HG03442 (cell line): Measurements from ENCODE around the gene ATG10.
A peak's percentile ranks its signal among the peaks of the same experiment; 100 is the strongest.
"Not testable (repeated sequence)": the region's sequence is repeated elsewhere in the genome, so short reads cannot be mapped to it uniquely, and the experiment has no call there.

ENCODE experiments used
- ATAC-seq: cut with Tn5 transposase; IDR thresholded peaks from one replicate; pipeline ENCODE4 v1.9.1; 2021; ENCODE audit warnings: mild to moderate bottlenecking, moderate library complexity; ENCODE audit not compliant: unreplicated experiment

The ATG10 gene

DNA sequence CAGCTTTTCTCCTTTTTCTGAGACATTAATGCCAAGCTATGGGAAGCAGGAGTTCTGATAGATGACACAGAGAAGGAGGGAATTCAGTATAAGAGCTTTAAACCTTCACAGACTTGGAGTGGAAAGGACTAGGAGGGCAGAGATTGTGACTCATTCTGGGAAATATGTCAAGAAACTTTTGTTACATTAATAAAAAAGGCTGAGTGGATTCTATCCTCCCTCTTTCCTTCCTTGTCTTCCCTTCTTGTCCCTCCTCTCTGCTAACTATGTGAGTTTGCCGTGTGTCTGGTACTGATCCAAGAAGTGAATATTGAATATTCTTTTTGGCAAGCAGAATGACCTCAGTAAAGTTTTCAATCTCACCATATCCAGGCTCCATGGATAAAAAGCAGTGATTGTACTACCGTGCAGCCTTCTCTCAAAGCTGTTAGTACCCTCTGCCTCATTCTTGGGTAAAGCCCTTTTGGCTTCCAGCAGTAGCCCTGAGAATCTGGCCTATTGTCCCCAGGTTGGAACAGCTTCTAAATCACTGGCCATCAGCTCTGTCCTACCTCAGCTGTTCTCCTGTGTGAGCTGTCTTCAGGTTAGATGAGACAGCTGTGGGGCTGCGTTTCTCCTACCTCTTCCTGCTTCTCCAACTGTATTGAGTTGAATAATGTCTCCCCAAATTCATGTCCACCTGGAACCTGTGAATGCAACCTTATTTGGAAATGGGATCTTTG is 73.9 kb downstream of the ATG10 start:
- no peak for ATAC-seq

DNA sequence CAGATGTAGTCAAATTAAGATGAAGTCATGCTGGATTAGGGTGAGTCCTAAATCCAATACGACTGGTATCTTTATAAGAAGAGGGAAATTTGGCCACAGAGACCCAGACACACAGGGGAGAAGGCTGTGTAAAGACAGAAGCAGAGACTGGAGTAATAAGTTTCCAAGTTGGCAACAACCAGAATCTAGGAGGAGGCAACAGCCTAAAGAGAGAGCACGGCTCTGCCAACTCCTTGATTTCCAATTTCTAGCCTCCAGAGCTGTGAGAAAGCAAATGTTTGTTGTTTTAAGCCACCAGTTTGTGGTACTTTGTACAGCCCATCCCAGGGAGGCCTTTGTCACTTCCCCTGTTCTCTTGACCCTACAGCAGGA is 74.4 kb downstream of the ATG10 start:
- no peak for ATAC-seq

DNA sequence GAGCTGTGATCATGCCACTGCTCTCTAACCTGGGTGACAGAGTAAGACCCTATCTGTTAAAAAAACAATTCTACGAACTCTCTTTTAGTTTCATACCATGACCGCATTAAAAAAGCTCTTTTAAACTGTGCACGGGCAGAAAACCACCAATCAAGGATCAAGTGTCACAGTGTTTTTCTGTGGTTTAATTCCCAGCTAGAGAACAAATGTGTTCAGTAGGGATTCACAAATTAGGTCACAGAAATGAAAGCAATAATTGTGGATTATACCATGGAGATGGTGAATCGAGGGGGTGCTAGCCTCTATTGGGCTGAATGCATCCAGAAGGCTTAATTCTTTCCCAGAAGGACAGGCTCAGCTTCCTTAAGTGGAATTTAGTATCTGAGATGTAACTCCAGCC is 79.1 kb downstream of the ATG10 start:
- no peak for ATAC-seq

DNA sequence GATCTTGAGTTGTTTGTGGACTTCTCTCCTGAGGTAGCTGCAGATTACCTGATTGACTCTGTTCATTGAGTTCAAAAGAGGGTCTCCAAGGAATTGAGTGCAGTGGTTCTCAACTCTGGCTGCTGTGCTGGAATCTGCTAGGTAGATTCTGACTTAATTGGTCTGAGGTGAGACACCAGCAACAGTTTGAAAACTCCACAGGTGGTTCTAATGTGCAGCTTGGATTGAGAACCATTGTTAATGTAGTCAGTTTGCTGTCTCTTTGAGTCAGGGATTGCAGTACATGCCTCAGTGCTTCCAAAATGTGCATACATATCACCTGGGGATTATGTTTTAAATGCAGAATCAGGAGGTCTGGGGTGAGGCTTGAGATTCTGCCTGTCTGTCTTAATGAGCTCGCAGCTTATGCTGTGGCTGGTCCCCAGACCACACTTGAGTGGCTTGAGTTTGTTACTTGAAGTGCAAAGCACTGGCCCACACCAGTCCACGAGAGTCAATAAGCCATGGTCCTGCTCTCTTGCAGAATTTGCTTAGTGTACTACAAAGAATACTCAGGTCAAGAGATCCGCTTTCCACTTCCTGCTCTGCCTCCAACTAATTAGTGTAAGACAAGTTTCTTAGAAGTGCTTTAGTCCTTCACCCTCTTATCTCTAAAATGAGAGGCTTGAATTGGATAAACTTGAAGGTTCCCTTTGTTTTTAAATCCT is 82.3 kb downstream of the ATG10 start:
- no peak for ATAC-seq

DNA sequence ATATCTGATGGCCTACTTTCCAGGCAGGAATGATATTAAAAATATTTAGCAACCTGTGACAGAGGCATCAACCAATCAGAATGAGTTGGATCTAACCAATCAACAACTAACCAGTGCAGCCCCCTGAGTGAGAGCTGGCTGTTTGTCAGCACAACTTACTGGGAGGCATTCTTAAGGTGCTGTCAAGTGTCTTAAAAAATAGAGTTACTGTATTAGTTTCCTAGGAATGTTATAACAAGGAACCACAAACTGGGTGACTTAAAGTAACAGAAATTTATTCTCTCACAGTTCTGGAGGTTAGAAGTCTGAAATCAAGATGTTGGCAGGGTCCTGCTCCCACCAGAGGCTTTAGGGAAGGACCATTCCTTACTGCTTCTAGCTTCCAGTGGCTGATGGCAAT is 85.2 kb downstream of the ATG10 start:
- ATAC-seq, result no peak

DNA sequence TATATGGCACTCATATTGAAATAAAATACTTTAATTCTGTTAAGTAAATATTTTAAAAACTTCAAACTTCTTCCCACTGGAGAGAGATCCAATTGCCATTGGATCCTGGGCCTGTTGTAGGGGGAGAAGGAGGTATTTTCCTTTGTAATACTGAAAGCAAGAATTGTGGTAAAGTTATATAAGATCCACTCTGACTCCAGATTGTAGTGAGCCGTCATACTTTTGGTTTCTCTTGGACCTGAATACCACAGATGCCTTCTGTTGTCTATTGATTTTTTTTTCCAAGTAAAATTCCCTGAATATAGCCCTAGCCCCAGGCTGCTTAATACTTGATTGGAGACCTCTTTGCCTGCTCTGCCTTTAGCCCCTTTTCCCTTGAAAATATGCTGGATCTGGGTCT is 86.9 kb downstream of the ATG10 start:
- peak; percentile 64 for ATAC-seq

DNA sequence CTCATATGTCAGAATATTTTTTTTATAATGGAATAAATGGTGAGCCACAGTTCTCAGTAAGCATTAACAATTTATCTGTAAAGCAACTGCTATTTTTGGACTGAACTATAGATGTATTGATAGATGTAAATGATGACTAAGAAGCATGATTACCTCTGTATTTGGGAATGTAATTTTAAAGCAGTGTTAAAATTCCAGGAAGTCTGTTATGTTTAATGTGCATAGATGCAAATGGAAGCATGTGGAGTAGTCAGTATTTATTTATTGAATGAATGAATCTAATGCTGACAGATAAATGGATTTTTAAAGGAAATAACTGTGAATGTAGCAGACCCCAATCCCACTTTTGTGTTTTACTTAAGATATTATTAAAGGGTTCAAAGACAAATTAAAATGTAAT is 95.0 kb downstream of the ATG10 start:
- ATAC-seq, result no peak

DNA sequence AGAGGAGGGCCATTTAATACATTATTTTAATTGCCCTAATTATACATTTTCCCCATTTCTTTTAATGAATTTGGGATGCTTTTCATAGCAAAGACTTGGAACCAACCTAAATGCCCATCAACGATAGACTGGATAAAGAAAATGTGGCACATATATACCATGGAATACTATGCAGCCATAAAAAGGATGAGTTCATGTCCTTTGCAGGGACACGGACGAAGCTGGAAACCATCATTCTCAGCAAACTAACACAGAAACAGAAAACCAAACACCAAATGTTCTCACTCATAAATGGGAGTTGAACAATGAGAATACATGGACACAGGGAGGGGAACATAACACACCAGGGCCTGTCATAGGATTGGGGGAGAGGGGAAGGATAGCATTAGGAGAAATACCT is 96.2 kb downstream of the ATG10 start:
- not testable (repeated sequence) for ATAC-seq

DNA sequence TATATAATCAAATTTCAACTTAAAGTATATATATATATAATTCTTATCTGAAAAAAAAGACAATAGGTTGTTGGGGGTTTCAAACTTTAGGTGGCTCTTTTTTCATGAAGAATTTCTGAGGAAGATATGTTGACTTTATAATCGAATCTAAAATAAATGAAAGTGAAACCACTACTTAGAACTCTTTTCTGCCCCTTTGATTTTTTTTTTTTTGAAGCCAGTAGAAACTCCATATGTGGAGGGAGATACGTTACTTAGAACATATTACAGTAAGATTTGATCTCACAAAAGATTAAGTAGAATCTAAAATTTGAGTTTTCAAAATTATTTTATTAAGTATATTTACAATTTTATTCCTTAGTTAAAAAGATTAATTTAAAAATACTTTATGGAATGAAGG is 96.9 kb downstream of the ATG10 start:
- no peak for ATAC-seq

DNA sequence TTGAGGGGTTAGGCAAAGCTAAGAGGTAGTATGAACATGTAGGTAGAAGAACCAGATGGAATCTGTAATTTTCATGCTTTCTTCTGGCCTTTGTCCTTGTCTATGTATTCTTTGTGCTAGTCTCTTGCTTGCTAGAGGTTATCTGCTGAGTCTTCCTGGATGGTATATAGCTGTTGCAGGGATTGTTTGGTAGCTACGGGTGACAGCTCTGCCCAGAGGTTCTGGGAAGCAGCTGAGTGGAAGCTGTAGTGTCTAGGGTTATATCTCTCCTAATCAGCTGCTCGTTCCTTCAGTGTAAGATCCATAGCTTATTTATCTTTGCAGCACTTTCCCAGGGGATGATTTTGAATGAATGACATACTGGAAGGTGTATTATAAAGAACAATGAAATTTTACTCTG is 100.3 kb downstream of the ATG10 start:
- ATAC-seq, result no peak

DNA sequence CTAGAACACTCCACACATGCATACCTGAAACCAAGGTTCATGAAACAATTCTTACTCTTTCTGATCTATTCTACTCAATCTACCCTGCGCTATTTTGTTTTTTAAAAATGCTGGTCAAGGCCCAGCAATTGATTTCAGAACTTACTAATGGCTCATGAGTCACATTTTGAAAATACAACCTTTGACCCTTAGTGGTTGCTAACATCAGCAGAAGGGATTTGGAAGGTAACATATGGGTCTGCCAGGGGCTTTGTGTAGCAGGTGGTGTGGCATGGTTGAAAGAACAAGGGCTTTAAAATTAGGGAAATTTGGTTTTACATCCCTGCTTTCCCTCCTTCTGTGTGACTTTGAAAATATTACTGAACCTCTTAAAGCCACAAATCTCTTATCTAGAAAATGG is 101.4 kb downstream of the ATG10 start:
- ATAC-seq, result no peak

DNA sequence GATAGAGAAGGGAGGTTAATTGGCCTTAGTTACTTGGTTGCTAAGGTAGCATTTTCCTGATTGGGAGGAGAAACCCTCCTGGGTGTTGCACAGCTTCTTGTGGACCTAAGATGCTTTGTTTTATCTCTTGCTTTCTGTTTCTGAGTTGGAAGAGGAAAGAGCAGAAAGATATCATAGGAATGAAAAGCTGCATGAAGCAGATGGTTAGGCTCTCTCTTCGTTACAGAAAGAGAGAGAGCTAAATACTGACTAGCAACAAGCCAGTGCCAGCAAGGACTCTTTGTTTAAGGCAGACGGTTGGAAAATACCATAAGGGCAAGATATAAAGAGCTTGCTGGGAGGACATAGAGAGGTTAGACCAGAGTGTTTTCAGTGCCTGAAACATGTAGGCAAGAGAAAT is 103.1 kb downstream of the ATG10 start:
- ATAC-seq, result no peak

DNA sequence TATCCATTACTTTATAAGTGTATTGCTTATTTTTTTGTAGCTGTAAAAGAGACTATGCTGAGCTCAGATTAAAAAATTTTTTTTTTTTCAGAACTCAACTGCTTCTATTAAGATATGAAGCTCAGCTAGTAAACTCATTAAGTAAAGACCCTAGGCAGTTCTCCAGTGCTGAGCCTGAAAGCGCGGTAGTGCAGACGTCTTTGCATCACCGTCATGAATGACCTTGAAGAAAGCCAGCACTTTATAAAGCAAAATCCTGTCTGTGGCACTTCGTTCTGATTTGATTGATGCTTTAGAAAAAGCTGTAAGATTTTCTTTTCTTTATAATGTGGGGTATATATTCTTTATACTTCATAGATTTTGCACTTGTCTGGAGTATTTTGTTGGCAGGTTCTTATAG is 105.7 kb downstream of the ATG10 start:
- ATAC-seq, result no peak

DNA sequence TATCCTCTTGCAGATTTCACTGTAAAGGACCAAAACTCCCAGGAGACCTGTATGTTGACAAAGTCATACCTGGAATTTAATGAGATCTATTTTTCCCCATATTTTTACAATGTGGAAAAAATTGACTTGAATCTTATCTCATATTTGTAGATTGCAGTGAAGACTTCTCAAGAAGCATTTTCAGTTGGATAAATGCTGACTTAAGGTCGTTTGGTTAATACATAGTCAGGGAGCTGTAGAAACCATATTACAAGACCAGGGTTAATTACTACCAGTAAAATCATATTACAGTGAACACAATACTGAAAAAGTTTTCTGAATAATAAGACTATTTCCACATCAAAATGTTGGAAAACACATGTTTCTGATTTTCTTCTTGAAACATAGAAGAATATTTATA is 119.8 kb downstream of the ATG10 start:
- ATAC-seq, result no peak

DNA sequence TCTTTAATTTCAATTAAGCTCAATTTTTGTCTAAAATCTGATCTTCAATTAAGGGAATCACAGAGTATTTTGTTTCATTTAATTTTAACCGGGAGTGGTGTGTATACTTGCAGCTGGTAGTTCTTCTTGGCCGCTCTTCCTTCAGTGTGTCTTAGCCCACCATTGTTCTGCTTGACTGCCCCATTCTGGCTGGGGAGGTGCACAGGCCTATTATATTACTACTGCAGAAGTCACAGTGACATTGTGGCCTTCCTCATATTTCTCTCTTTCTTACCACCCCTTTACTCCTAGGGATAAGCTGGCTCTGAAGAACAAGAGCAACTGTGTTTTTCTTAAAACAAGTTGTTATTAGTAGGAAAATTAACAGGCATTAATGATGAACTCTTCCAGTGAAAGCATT is 123.7 kb downstream of the ATG10 start:
- no peak for ATAC-seq

DNA sequence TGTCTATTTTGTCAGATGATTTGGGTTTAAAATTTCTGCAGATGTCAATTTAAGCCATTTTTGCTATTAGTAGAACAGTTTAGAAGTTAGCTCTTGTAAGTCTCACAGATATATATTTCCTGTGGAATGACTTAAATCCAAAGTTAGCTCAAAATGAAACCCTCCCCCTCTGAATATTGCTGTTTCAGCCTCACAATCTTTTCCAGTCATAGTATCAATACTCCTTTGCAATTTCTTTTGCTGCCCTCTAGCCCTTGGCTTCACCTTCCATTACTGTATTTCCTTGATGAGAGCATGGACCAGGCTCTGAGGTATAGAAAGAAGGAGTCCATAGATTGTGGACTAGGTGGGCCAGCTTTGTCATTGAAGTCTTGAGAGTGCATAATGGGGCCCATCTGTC is 124.4 kb downstream of the ATG10 start:
- ATAC-seq, result no peak

DNA sequence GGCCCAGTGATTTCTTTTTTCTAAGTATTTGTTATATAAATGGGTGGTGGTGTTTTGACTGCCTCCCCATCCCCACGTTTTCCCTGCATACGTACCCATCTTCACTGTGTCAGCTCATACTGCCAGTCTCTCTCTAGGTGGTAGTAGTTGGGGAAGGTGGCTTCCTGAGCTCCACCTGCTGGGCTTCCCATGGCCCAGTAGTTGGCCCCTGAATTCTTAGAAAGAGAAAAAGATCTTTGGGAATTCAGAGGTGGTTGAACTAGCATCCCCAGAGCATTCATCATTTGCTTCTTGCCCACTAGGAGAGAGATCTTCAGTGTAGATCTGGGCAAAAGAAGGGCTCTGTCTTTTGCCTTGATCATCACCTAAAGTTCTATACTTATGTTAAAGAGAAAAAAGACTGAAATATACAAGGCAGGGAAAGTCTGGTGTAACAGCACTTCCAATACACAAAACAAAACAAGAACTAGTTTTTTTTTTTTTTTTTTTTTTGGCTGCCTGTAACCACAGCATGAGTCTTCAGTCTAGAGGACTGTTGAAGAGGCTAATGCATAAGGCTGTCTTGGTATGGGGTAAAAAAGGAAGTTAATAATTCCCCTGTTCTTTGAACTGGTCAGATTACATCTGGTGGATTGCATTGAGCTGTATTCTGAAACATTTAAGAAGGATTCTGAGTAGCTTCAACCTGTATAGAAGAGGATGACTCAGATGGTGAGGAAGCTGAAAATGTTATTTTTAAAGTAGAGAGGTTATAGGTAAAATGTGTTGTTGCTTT is 128.7 kb downstream of the ATG10 start:
- peak; percentile 97 for ATAC-seq

DNA sequence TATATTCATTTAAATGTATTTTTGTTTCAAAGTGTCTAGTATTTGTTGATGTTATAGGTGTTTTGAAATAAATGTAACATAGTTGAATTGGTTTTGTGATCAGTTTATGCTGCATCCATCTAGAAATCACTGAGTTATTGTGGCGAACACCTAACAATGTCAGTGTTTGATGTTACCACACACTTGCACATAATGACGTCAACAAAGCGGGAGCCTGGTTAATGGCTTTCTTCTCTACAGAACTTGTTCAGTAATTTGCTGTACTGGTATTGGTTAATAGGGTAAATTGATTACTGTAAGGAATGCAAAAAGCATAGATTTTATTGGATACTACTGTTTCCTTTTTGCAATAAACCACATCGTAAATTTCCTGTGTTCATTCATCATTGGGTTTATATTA is 133.0 kb downstream of the ATG10 start:
- no peak for ATAC-seq

DNA sequence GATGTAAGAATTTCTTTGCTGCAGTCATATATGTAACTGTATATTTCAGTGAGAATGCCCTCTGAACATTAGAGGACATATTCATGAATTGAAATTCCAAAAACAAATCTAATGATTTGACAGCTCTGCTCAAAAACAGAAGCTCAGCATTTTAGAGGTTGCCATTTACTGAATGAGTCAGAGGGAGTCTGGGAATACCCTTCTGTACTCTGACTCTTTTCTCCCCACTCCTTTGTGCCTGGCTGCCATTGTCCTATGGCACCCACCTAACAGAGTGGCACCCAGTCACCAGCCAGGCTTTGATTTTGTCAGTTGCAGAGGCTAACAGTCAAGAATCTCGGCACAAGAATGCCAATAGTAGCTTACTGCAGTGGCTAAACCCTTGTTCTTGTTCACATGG is 133.6 kb downstream of the ATG10 start:
- ATAC-seq, result no peak

DNA sequence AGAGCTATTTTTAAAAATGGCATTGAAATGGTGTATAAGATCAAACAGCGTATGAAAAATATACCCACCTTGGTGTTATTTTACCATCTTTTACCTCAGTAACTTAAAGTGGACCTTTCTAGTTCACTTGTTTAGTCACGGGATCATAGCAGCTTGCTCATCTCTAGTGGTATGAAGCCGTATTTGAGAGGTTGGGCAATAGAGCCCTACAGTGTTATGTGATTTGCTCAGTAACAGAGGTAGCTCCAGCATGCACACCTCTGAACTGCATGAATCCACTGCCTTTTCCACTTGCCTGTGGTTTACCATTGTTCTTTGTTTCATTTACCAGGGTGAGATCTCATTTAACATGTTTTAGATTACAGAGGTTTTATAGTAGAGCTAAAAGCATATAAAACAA is 134.4 kb downstream of the ATG10 start:
- ATAC-seq, result no peak

DNA sequence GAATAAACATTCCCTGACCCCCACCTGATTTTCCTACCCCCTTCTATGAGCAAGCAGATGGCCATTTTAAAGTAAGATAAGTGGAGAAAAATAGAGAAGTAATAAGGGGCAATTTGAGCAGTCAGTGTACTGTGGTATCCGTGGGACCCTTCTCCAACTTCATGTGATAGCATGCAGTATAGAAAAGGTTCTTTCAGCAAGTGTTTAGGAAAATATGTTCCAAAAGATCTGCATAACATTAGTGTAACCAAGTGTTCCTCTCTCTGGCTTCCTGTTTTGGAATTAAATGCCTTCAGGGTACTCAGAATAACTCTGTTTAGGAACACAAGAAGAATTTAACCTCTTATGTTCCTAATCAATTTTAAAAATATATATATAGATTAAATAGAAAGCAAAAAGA is 134.9 kb downstream of the ATG10 start:
- ATAC-seq, result no peak

DNA sequence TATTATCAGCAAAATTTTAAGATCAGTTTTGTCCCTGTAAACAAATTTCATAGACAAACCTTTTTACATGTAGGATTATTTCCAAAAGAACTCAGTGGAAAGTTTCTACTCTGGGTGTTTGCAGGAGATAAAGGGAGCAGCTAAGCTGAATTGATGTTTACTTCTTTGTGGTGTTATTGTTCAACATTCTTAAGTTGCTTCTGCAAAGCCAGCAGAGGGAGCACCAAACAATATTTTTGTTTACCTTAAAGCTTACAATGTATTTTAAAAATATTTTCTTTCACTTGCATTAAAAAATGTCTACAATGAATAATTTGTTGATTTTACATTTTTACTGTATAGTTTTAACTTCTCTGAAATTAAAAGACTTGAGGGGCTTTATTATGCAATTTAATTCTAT is 135.4 kb downstream of the ATG10 start:
- no peak for ATAC-seq
